SH-SY5Y (cell line): ENCODE measurements around the gene ZSWIM3.

ENCODE experiments used
- GATA2 ChIP-seq: IDR thresholded peaks from 2 replicates; pipeline ENCODE4 v1.6.1; 2011; ENCODE audit warnings: mild to moderate bottlenecking, low read depth, low read length
- GATA3 ChIP-seq: IDR thresholded peaks from 2 replicates; pipeline ENCODE4 v1.6.1; 2011; ENCODE audit warnings: low read depth, mild to moderate bottlenecking, low read length, moderate library complexity

ZSWIM3 gene

DNA sequence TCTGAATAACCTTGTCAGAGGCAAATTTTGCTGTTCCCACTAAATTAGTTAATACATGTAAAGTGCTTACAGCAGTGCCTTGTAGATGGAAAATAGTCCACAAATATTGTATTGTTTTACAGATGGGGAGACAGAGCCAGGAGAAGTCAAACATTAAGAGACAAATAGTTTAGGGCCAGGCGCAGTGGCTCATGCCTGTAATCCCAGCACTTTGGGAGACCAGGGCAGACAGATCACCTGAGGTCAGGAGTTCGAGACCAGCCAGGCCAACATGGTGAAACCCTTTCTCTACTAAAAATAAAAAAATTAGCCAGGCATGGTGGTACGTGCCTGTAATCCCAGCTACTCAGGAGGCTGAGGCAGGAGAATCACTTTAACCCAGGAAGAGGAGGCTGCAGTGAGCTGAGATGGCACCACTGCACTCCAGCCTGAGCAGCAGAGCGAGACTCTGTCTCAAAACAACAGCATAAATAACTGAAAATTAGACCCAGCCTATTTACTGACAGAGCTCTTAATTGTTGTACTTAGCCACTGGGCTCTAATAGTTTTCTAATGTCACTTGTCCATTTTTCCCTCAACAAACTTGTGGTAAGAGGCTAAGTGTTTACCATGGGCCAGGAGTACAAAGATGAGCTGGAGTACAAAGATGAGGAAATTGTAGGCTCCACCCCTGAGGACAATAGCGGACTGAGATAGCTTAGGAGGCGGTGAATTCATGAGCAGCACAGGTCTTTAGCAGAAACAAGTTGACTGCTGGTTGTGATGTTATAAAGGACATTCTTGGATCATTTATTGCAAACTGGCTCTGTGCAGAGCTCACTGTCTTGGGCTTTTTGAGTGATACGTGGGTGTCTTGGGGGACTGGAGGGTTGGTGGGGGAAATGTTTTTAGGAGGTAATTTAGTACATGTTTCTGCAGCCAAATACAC, 6.4 kb downstream of the ZSWIM3 start:
- TF ChIP-seq GATA3 (no peak), GATA2 (no peak)

DNA sequence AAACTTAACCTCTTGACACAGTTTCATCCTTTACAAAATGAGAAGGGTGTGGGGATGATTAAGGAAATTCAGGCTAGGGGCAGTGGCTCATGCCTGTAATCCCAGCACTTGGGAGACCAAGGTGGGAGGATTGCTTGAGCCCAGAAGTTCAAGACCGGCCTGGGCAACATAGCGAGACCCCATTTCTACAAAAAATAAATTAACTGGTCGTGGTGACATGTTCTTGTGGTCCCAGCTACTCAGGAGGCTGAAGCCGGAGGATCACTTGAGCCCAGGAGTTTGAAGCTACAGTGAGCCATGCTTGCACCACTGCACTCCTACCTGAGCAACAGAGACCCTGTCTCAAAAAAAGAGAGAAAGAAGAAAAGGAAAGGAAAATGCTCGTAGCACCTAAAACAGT, 9.0 kb downstream of the ZSWIM3 start:
- TF ChIP-seq GATA3 (no peak), GATA2 (no peak)

DNA sequence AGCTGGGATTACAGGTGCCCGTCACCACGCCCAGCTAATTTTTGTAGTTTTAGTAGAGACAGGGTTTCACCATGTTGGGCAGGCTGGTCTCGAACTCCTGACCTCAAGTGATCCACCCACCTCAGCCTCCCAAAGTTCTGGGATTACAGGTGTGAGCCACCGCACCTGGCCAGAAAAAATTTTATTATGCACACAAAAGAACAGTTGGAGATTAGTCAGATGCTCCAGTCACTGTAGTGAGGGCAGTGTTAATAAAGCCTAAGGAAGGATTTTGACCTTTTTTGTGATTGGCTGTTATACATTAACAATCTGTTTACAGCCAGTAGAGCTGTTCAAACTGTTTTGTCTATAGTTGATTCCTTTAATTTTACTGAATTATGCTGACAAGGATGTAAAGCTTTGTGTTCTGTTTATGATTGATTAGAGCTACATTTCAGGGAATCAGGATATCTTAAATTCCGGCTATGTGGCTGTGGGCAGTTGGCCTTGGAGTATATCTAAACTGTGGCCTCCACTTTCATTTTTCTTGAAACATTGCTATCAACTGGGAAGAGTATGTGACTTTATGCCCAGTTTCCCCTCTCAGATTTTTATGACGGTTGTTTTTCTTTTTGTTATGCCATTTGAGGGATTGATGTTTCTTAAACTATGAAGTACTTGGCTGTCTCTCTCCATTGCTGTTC, 9.9 kb downstream of the ZSWIM3 start:
- TF ChIP-seq GATA2 = no peak
- no peak for TF ChIP-seq GATA3

DNA sequence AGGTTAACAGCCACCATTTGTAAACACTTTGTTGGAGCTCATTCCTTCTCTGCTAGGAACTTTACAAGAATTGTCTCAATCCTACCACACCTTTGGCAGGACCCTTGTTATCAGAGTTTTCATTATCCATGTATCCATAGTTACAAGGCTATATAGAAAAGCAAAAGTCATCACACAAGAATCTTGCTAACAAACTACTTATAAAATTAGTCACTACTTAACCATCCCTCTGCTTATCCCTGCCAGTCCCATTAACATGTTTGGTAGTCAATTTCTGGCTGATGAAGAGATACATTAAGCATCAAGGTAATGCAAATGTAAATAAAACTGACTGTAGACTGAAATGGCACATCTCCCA, 10.4 kb downstream of the ZSWIM3 start:
- no peak for TF ChIP-seq GATA3
- TF ChIP-seq GATA2 = no peak

DNA sequence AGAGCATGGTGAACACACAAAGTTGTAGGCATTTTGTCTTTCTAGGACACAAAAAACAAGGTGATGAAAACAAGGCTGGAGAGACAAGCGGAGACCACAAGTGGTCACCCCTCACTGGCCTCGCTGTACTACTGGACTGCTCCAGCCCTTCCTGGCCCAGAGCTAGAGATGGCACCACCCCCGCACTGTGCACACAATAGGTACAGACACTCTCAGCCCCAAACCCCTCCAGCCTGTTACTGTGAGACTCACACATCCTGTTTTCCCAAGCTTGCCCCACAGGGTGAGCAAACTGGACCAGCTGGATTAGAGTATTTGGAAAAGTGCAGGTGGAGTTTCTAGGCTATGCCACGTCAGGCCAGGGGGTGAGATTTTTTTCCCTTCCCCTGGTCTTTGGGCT, 15.2 kb downstream of the ZSWIM3 start:
- TF ChIP-seq GATA2 (no peak), GATA3 (no peak)

DNA sequence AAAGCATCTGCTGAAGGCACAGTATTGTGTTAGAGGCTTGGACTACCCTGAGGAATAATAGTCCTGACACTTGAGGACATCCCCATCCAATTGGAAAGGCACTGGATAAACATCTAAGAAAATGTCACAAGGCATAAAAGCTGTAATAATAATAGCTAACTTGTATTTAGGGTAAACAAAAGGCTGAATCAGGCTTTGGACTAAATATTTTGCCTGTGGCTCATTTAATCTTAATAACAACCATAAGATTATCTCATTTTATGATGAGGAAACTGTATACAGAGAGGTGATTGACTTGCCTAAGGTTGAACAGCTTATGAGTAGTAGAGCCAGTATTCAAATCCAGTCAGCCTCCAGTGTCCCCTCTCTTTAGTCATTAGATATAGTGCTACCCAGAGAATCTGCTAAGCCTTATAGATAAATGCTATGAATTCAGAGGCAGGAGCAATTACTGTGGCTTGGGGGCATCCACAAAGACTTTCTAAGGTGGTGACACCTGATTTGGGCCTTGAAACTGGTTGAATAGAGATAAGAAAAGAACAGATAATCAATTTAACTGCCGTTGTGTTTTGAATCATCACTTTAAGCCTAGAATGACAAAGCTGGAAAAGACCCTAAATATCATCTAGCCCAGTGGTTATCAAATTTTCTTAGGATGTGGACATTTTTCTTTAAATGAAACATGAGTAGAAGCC, 16.1 kb downstream of the ZSWIM3 start:
- no peak for TF ChIP-seq GATA2
- no peak for TF ChIP-seq GATA3

DNA sequence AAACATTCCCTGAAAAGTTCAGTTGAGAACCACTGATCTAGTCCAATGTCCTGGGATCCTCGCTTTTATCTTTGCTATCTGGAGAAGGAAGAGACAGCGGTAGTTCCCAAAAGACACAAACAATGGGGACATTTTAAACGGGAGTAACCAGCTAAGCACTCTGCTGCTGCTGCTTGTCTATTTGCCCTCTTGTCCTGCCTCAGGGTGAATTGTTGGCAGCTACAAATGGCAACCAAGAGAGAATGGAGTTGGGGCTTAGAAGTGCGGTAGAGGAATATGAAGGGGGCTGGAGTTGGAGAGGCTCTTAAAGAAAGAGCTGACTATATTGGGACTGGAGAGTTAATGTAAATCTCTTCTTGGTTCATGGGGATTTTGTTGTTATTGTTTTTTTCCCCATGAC, 17.2 kb downstream of the ZSWIM3 start:
- TF ChIP-seq GATA3 (no peak), GATA2 (no peak)

DNA sequence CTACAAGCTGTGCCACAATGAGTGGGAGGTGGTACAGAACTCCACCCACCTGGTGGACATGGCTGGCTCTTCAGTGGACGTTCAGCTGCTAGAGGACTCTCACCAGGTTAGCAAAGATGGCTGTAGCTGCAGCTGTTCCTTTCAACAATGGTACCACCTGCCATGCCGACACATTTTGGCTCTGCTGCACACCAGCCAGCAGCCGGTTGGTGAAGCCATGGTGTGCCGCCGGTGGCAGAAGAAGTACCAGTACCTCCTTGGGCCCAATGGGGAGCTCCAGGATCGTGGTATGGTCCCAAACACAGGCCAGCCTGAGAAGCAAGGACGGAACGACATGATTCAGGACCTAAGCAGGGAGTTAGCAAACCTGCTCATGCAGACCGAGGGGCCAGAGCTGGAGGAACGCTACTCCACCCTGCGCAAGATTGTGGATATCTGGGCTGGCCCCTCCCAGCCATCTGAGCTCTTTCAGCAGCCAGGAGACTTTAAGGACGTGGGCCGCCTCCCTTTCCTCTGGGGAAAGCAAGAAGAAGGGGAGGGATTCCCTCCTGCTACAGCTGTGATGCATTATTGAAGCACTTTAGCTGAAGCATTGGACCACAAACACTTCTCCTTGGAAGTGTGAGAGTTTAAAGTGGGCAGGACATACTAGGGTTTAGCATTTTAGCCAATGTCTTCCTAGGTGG, 20.8 kb downstream of the ZSWIM3 start:
- TF ChIP-seq GATA3 = no peak
- no peak for TF ChIP-seq GATA2

DNA sequence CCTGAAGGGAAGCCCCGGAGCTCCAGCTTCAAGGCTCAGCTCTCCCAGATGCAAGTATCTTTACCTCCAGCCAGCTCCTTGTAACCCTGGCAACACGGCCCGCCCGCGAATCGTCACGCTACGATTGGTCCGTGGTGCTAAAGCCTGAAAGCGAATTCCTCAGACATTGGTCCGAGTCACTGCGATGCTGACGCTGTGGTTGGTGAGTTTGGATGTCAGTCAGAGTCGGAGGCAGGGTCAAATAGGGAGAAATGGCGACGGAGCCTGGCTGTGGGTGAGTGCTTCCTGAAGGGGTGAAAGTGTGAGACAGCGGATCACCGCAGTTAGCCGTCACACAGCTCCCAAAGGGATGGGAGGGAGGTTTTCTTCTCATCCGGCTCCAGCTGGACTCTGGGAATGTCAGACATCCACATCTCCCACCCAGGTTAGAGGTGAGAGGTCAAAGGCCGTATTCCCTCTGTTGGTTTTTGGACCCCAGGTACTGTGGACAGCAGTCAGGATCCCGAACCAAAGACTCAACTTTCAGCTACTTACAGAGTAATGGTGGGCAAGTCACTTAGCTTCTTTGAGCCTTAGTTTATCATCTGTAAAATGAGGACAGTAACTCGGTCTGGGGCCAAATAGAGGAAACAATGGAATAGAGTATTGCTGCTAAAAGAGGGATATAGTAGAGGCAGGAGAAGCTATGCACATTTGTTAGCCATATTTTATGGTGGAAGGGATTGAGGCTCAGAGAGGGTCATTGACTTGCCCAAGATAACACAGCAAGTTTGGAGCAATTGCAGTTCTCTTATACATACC, 23.8 kb downstream of the ZSWIM3 start, which contains the start of gene ZSWIM1:
ZSWIM1 (plus strand) TSS at position 240 of the 801 bp plus-strand sequence. CDS start 1,366 bp downstream, outside the sequence.
- TF ChIP-seq GATA2 (no peak), GATA3 (no peak)

DNA sequence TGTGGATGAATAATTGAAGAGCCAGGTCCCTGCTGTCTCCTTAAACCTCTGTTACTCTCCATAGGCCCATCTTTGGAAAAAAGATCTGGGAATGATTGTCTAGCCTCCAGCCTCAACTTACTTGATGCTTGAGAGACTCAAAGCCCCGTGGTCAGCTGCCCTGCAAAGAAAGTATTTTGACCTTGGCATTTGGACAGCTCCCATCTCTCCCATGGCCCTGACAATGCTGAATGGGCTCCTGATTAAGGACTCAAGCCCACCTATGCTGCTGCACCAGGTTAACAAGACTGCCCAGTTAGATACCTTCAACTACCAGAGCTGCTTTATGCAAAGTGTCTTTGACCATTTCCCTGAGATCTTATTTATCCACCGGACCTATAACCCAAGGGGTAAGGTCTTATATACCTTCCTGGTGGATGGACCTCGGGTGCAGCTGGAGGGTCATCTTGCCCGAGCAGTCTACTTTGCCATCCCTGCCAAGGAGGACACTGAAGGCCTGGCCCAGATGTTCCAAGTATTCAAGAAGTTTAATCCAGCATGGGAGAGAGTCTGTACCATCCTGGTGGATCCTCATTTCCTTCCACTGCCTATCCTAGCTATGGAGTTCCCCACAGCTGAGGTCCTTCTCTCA, 25.2 kb downstream of the ZSWIM3 start:
- TF ChIP-seq GATA2 = no peak
- no peak for TF ChIP-seq GATA3

DNA sequence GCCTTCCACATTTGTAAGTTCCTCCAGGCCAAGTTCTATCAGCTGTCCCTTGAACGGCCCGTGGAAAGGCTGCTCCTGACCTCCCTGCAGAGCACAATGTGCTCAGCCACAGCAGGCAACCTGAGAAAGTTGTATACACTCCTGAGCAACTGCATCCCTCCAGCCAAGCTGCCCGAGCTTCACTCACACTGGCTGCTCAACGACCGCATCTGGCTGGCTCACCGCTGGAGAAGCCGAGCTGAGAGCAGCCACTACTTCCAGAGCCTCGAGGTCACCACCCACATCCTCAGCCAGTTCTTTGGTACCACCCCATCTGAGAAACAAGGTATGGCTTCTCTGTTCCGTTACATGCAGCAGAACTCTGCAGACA, 25.7 kb downstream of the ZSWIM3 start:
- no peak for TF ChIP-seq GATA2
- no peak for TF ChIP-seq GATA3

DNA sequence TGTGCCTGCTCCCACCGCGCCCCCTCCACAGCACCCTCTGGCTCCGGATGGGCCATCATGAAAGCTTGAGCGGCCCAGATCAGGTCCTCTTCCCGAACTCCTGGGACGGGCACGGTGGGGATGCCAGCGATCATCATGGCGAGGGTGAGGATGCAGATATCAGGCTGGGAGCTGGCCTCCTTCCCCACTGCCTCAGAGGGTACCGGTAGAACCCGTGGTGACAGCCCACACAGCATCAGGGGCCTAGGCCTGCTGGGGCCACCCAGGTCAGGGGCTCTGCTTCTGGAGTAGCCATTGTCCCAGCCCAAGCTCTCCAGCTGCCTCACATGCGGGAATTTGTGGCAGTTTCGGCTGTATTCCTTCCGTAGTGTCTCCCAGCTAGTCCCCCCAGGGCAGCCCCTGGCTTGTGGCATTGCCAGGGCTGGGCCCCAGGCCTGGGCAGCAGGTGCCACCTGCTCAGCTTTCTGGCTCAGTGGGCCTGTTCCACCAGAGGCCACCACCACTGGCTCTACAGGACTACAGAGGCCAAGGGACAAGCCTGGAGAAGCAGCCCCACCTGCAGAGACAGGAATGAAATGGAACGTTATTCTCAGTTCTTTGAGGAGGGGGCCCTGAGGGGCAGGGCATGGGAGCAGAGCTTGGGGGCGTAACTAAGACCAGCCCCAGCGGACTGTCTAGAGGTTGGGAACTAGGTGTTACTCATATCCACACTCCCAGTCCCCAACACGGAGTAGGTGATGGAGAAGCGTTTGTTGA, 29.4 kb downstream of the ZSWIM3 start:
- TF ChIP-seq GATA3 (no peak), GATA2 (no peak)
